ENCODE data around the gene ANKS1A.

DNA sequence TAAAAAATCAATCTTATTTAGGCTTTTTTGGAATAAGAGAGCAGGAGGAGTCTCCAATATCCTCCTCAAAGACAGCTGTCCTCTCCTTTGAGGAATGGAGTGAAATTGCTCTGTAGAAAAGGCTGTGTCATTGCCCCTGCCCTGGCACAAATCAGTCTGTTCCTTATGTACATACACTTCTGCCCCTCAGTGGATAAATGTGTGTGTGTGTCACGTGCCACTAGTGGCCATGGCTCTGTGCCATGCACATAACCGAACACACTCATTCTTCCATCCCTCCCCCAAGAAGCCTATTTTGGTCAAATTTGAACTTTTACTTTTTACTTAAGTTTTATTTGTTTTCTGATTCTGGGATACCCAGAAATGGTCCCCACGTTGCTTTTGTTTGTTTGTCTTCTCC is 49.2 kb downstream of the ANKS1A start:
- TF ChIP-seq TCF7L2 (IDR thresholded peaks at IDR 0.05; ENCODE audit: low read depth, low read length) (no peak), CTCF (IDR thresholded peaks at IDR 0.05) (no peak), POLR2AphosphoS5 (IDR thresholded peaks at IDR 0.05; ENCODE audit: low read depth, low read length) (no peak)
